Activated effector memory CD4-positive, alpha-beta T cell treated with anti-CD3 and anti-CD28 coated beads, Interleukin-2, amount 50 U/mL, for 16 hours (primary cell): Measurements from ENCODE around the gene FAM234B.

Experiments
- DNase-seq: peaks from one replicate; pipeline ENCODE4 v3.0.0-alpha.2; 2020

The FAM234B gene

GRCh38 chr12:13124656-13125505, 80.7 kb downstream of the FAM234B start:
- no peak for DNase-seq

- no peak for DNase-seq
Measured at GRCh38 chr12:13125996-13126395, 81.8 kb downstream of the FAM234B start.

- no peak for DNase-seq
Measured at GRCh38 chr12:13126494-13126893, 82.3 kb downstream of the FAM234B start.

- DNase-seq = no peak
Measured at GRCh38 chr12:13127444-13127843, 83.3 kb downstream of the FAM234B start.

GRCh38 chr12:13128291-13128965, 84.2 kb downstream of the FAM234B start:
- no peak for DNase-seq

- DNase-seq = no peak
Measured at GRCh38 chr12:13130981-13131380, 86.8 kb downstream of the FAM234B start.
